HG03064 (cell line): ENCODE results near the gene ASIC4.

ENCODE experiments used
- ATAC-seq: cut with Tn5 transposase; IDR thresholded peaks from one replicate; pipeline ENCODE4 v1.9.1; 2021; ENCODE audit warnings: low read depth; ENCODE audit not compliant: unreplicated experiment

Gene ASIC4

GRCh38 chr2:219513787-219514186, 495 bp upstream of the ASIC4 start:
- no peak for ATAC-seq

GRCh38 chr2:219514836-219515235, 554 bp downstream of the ASIC4 start:
- ATAC-seq = no peak

GRCh38 chr2:219515874-219516629, 1.8 kb downstream of the ASIC4 start:
- no peak for ATAC-seq

- ATAC-seq = no peak
These were observed 2.6 kb downstream of the ASIC4 start for GRCh38 chr2:219516888-219517287.

GRCh38 chr2:219517954-219518778, 3.9 kb downstream of the ASIC4 start:
- ATAC-seq = no peak

GRCh38 chr2:219519526-219519916, 5.2 kb downstream of the ASIC4 start:
- no peak for ATAC-seq

- ATAC-seq = no peak
These were observed 5.8 kb downstream of the ASIC4 start for GRCh38 chr2:219520079-219520478.

- ATAC-seq = no peak
These were observed 7.0 kb downstream of the ASIC4 start for GRCh38 chr2:219521066-219521880.

GRCh38 chr2:219522111-219523030, 8.1 kb downstream of the ASIC4 start:
- no peak for ATAC-seq

GRCh38 chr2:219523031-219523671, 8.9 kb downstream of the ASIC4 start:
- no peak for ATAC-seq

GRCh38 chr2:219524817-219525216, 10.5 kb downstream of the ASIC4 start:
- ATAC-seq = no peak

GRCh38 chr2:219525533-219526232, 11.4 kb downstream of the ASIC4 start:
- ATAC-seq = no peak

- ATAC-seq = no peak
These were observed 12.2 kb downstream of the ASIC4 start for GRCh38 chr2:219526320-219527075.

GRCh38 chr2:219527076-219527394, 12.8 kb downstream of the ASIC4 start:
- no peak for ATAC-seq

- no peak for ATAC-seq
These were observed 13.2 kb downstream of the ASIC4 start for GRCh38 chr2:219527472-219527871.

GRCh38 chr2:219530048-219530963, 16.0 kb downstream of the ASIC4 start:
- peak; percentile 80 for ATAC-seq

- no peak for ATAC-seq
These were observed 17.5 kb downstream of the ASIC4 start for GRCh38 chr2:219531639-219532377.
